Choroid plexus epithelial cell (primary cell): ENCODE measurements around the gene PSRC1.

ENCODE experiments used
- DNase-seq: peaks from one replicate; pipeline ENCODE4 v3.0.0-alpha.2; 2010; ENCODE audit warnings: low read depth
- H3K4me3 ChIP-seq: 2 replicates; pipeline ENCODE4 v1.5.1; 2011; ENCODE audit warnings: low read depth, mild to moderate bottlenecking, control low read depth, low read length, moderate library complexity
- CTCF ChIP-seq: conservative IDR thresholded peaks from 2 replicates; pipeline ENCODE4 v1.5.1; 2011; ENCODE audit warnings: low read depth, mild to moderate bottlenecking, control low read depth, inconsistent platforms, low read length, moderate library complexity

PSRC1 gene

DNA sequence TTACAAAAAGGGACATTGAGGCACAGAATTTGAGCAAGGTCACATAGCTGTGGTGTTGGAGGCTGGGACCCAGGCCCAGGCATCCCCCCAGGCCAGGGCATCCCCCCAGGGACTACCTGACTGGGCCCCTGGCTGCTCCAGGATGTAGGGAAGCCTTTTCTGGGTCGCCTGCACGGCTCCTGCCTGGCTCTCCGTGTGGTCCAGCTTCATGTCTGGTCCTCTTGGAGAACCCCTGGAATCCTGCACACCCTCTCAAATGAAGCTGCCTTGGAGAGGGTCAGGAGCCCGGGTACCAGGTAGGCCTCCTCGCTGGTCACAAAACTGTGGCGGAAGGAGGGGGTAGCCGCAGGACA lies 34.5 kb downstream of the PSRC1 start:
- no peak for DNase-seq
- H3K4me3 ChIP-seq: no peak overlapping the region
- TF ChIP-seq CTCF: no peak

- no peak for TF ChIP-seq CTCF
- H3K4me3 ChIP-seq: no peak overlapping the region
- DNase-seq: no peak
Observed at GRCh38 chr1:109247401-109248365, 35.3 kb downstream of the PSRC1 start.

GRCh38 chr1:109246141-109246551 lies 36.8 kb downstream of the PSRC1 start:
- DNase-seq: no peak
- H3K4me3 ChIP-seq: no peak overlapping the region
- no peak for TF ChIP-seq CTCF

DNA sequence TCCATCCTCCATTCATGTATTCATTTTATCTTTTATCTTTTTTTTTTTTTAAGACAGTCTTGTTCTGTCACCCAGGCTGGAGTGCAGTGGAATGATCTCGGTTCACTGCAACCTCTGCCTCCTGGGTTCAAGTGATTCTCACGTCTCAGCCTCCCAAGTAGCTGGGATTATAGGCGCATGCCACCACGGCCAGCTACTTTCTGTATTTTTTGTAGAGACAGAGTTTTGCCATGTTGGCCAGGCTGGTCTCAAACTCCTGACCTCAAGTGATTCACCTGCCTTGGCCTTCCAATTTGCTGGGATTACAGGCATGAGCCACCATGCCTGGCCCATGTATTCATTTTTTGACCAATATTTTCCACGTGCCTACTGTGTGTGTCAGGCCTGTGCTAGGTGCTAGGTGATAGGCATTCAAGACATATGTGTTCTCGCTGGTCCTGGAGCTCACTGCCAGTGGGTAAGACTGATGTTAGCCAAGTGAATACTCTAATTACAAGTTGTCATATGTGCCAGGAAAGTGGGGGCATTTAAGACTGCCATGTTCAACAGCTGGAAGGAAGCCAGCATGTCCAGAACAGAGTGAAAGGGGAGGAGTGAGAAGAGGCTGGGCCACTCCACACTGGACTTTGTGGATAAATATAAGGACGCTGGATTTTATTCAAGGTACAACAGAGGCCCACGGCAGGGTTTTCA lies 38.9 kb downstream of the PSRC1 start:
- no peak for TF ChIP-seq CTCF
- H3K4me3 ChIP-seq: no peak overlapping the region
- DNase-seq: no peak

DNA sequence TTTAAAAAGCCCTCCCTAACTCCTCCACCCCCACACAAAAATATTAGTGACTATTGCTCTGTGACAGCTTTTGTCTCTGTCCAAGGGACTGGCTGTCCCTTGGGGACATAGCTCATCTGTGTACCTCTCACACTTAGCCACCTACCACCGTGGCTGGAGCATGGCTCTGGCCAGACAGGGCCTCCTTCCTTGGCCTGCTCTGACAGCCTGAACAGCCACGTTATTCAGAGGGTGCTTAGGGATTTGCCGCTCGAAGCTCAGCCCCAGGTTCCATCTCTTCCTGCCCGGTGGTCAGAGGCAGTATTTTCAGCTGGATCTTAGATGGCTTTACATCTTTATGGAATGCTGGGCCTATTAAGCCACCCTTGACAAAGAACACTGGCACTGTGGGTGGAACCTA lies 39.7 kb downstream of the PSRC1 start:
- no peak for TF ChIP-seq CTCF
- no peak for DNase-seq
- H3K4me3 ChIP-seq: no peak overlapping the region

DNA sequence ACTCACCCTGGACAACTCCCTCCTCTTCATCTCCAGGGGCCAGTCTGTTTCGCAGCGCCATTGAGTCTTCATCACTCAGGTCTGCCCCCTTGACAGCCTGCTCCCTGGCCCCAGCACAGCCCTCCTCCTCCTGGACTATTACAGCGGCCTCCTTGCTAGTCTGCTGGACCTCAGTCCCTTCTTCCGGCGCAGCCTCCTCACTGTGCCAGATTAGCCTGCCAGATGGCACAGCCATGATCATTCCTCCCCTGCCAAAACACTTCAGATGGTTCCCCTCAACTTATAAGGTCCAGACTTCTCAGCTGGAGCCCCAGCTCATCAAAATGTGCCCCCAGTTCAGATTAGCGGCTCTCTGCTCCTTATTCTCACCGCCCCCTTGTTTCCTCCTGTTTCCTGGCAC lies 40.6 kb downstream of the PSRC1 start:
- no peak for DNase-seq
- no peak overlapping the region for H3K4me3 ChIP-seq

More for the DNA sequence above, 40.6 kb downstream of the PSRC1 start:
- TF ChIP-seq CTCF: no peak
